DOHH2 (cell line): ENCODE measurements around the gene LYAR.
A peak's percentile ranks its signal among the peaks of the same experiment; 100 is the strongest.

Experiments
- H3F3A ChIP-seq: fragments of 200-600 bp; sonication (generic), shearing (Covaris generic); 2 replicates; pipeline ENCODE4 v1.6.0; 2016; ENCODE audit warnings: antibody characterized with exemption, mild to moderate bottlenecking; ENCODE audit not compliant: control insufficient read depth, insufficient read depth
- H3K27ac ChIP-seq: fragments of 200-600 bp; sonication (generic); 2 replicates; pipeline ENCODE4 v1.5.1; 2014; ENCODE audit warnings: low read depth, mild to moderate bottlenecking, low read length, moderate library complexity
- H3K27me3 ChIP-seq: fragments of 200-600 bp; sonication (generic); 2 replicates; pipeline ENCODE4 v1.6.1; 2014; ENCODE audit warnings: mild to moderate bottlenecking, low read length, mixed read lengths; ENCODE audit not compliant: control insufficient read depth
- H3K36me3 ChIP-seq: fragments of 200-600 bp; sonication (generic); 2 replicates; pipeline ENCODE4 v1.6.1; 2014; ENCODE audit warnings: mild to moderate bottlenecking, low read length, moderate library complexity, mixed read lengths; ENCODE audit not compliant: control insufficient read depth
- H3K4me1 ChIP-seq: fragments of 200-600 bp; sonication (generic); 2 replicates; pipeline ENCODE4 v1.6.1; 2014; ENCODE audit warnings: mild to moderate bottlenecking, low read length, mixed read lengths; ENCODE audit not compliant: control insufficient read depth
- H3K4me2 ChIP-seq: fragments of 200-600 bp; sonication (generic); 2 replicates; pipeline ENCODE4 v1.6.0; 2014; ENCODE audit warnings: mild to moderate bottlenecking, low read length, moderate library complexity
- H3K4me3 ChIP-seq: fragments of 200-600 bp; sonication (generic); 2 replicates; pipeline ENCODE4 v1.5.1; 2014; ENCODE audit warnings: mild to moderate bottlenecking, low read length, mixed read lengths
- H3K79me2 ChIP-seq: fragments of 200-600 bp; sonication (generic); 2 replicates; pipeline ENCODE4 v1.6.1; 2014; ENCODE audit warnings: mild to moderate bottlenecking, low read length, mixed read lengths; ENCODE audit not compliant: control insufficient read depth
- H3K9me2 ChIP-seq: fragments of 200-600 bp; sonication (generic); replicated peaks from 2 replicates; pipeline ENCODE4 v1.6.1; 2014; ENCODE audit warnings: mild to moderate bottlenecking, low read length, mixed read lengths; ENCODE audit not compliant: control insufficient read depth
- H3K9me3 ChIP-seq: fragments of 200-600 bp; sonication (generic); 2 replicates; pipeline ENCODE4 v1.6.1; 2014; ENCODE audit warnings: antibody characterized with exemption, low read length, mixed read lengths; ENCODE audit not compliant: control insufficient read depth, insufficient read depth
- H4K20me1 ChIP-seq: fragments of 200-600 bp; sonication (generic); 2 replicates; pipeline ENCODE4 v1.6.0; 2014; ENCODE audit warnings: low read depth, mild to moderate bottlenecking, antibody characterized with exemption, low read length, moderate library complexity; ENCODE audit not compliant: control insufficient read depth, insufficient read depth
- CTCF ChIP-seq: fragments of 200-600 bp; sonication (generic); IDR thresholded peaks from one replicate; pipeline ENCODE4 v1.5.1; 2014; ENCODE audit warnings: antibody characterized with exemption, mild to moderate bottlenecking, low read depth, low read length; ENCODE audit not compliant: poor library complexity, severe bottlenecking
- EZH2phosphoT487 ChIP-seq: fragments of 200-600 bp; sonication (generic); IDR thresholded peaks from 2 replicates; pipeline ENCODE4 v1.6.1; 2017; ENCODE audit warnings: borderline replicate concordance, mild to moderate bottlenecking, antibody characterized with exemption, low read length, moderate library complexity, mixed read lengths

Gene LYAR

GRCh38 chr4:4329496-4329895, 39.5 kb upstream of the LYAR start:
- Histone ChIP-seq H3K4me1 (no peaks in the 10 kb centered on the region), H3K9me2 (no peaks in the 10 kb centered on the region), H4K20me1 (no peaks in the 10 kb centered on the region), H3K27me3 (no peaks in the 10 kb centered on the region), H3K4me3 (no peak overlapping the region), H3K4me2 (no peak overlapping the region), H3K27ac (no peak overlapping the region), H3F3A (no peaks in the 10 kb centered on the region), H3K79me2 (no peaks in the 10 kb centered on the region), H3K9me3 (no peaks in the 10 kb centered on the region), H3K36me3 (no peaks in the 10 kb centered on the region)
- TF ChIP-seq CTCF = no peak
- TF ChIP-seq EZH2phosphoT487 = no peak

GRCh38 chr4:4328840-4329239, 38.9 kb upstream of the LYAR start:
- H3K9me2 ChIP-seq = no peaks in the 10 kb centered on the region
- H3K9me3 ChIP-seq = no peaks in the 10 kb centered on the region
- H3K79me2 ChIP-seq = no peaks in the 10 kb centered on the region
- H3K4me1 ChIP-seq = no peaks in the 10 kb centered on the region
- TF ChIP-seq EZH2phosphoT487 (no peak), CTCF (no peak)
- H3K27ac ChIP-seq = no peak overlapping the region
- no peaks in the 10 kb centered on the region for H3K27me3 ChIP-seq
- H3F3A ChIP-seq = no peaks in the 10 kb centered on the region
- H3K4me3 ChIP-seq = no peak overlapping the region
- no peaks in the 10 kb centered on the region for H4K20me1 ChIP-seq
- H3K4me2 ChIP-seq = no peak overlapping the region
- no peaks in the 10 kb centered on the region for H3K36me3 ChIP-seq

GRCh38 chr4:4328206-4328605, 38.3 kb upstream of the LYAR start:
- Histone ChIP-seq H3K27ac (no peak overlapping the region), H3K27me3 (no peaks in the 10 kb centered on the region), H3K9me2 (no peaks in the 10 kb centered on the region), H3K36me3 (no peaks in the 10 kb centered on the region), H3F3A (no peaks in the 10 kb centered on the region), H3K4me3 (no peak overlapping the region), H3K9me3 (no peaks in the 10 kb centered on the region), H4K20me1 (no peaks in the 10 kb centered on the region), H3K4me2 (no peak overlapping the region), H3K4me1 (no peaks in the 10 kb centered on the region), H3K79me2 (no peaks in the 10 kb centered on the region)
- TF ChIP-seq EZH2phosphoT487 = no peak
- TF ChIP-seq CTCF = no peak

GRCh38 chr4:4327652-4328121, 37.7 kb upstream of the LYAR start:
- Histone ChIP-seq H3F3A (no peaks in the 10 kb centered on the region), H3K4me2 (no peak overlapping the region), H3K36me3 (no peaks in the 10 kb centered on the region), H3K27ac (no peak overlapping the region), H3K9me3 (no peaks in the 10 kb centered on the region), H3K9me2 (no peaks in the 10 kb centered on the region), H3K4me3 (no peak overlapping the region), H4K20me1 (no peaks in the 10 kb centered on the region), H3K27me3 (no peaks in the 10 kb centered on the region), H3K4me1 (no peaks in the 10 kb centered on the region), H3K79me2 (no peaks in the 10 kb centered on the region)
- TF ChIP-seq CTCF = peak; percentile 44
- TF ChIP-seq EZH2phosphoT487 = no peak
